H9 (cell line): Measurements from ENCODE around the gene MCRIP2. TPM values are rescaled to one million over a fixed set of nuclear protein-coding genes. Genes with fewer than 3 reads are reported as not detected.
A peak's percentile ranks its signal among the peaks of the same experiment; 100 is the strongest.

Experiments
- DNase-seq: peaks from one replicate; pipeline ENCODE4 v3.0.0-alpha.2; 2017
- H2AFZ ChIP-seq: one replicate; pipeline ENCODE4 v1.6.1; 2013; ENCODE audit warnings: mild to moderate bottlenecking, low read length, control low read depth, moderate library complexity
- H2AK5ac ChIP-seq: 2 replicates; pipeline ENCODE4 v1.6.1; 2013; ENCODE audit warnings: low read length, control low read depth, mixed read lengths; ENCODE audit not compliant: insufficient read length
- H2BK120ac ChIP-seq: one replicate; pipeline ENCODE4 v1.6.1; 2013; ENCODE audit warnings: low read depth, mild to moderate bottlenecking, low read length, control low read depth, inconsistent platforms; ENCODE audit not compliant: poor library complexity, severe bottlenecking
- H2BK12ac ChIP-seq: 2 replicates; pipeline ENCODE4 v1.6.1; 2013; ENCODE audit warnings: low read length, control low read depth, mixed read lengths, low read depth; ENCODE audit not compliant: insufficient read length
- H2BK15ac ChIP-seq: 2 replicates; pipeline ENCODE4 v1.6.1; 2013; ENCODE audit warnings: low read depth, low read length, control low read depth
- H2BK20ac ChIP-seq: one replicate; pipeline ENCODE4 v1.6.1; 2013; ENCODE audit warnings: low read depth, mild to moderate bottlenecking, low read length, control low read depth, inconsistent platforms; ENCODE audit not compliant: poor library complexity, severe bottlenecking
- H2BK5ac ChIP-seq: 2 replicates; pipeline ENCODE4 v1.6.1; 2013; ENCODE audit warnings: low read length, control low read depth, mixed read lengths; ENCODE audit not compliant: insufficient read length
- H3K14ac ChIP-seq: 2 replicates; pipeline ENCODE4 v1.6.1; 2013; ENCODE audit warnings: low read length, control low read depth; ENCODE audit not compliant: insufficient read depth
- H3K18ac ChIP-seq: 2 replicates; pipeline ENCODE4 v1.6.1; 2013; ENCODE audit warnings: low read depth, mild to moderate bottlenecking, mixed read lengths, low read length, control low read depth; ENCODE audit not compliant: insufficient read length
- H3K23ac ChIP-seq: 2 replicates; pipeline ENCODE4 v1.6.1; 2013; ENCODE audit warnings: low read length, control low read depth, mixed read lengths, low read depth; ENCODE audit not compliant: insufficient read length
- H3K23me2 ChIP-seq: 2 replicates; pipeline ENCODE4 v1.6.1; 2013; ENCODE audit warnings: low read depth, mild to moderate bottlenecking, mixed read lengths, low read length, control low read depth; ENCODE audit not compliant: insufficient read length, poor library complexity, severe bottlenecking
- H3K27ac ChIP-seq: 2 replicates; pipeline ENCODE4 v1.5.1; 2013; ENCODE audit warnings: low read length, control low read depth, mixed read lengths, low read depth; ENCODE audit not compliant: insufficient read length
- H3K27me3 ChIP-seq: 2 replicates; pipeline ENCODE4 v1.6.1; 2013; ENCODE audit warnings: low read length, control low read depth, inconsistent platforms; ENCODE audit not compliant: insufficient read depth
- H3K4ac ChIP-seq: 2 replicates; pipeline ENCODE4 v1.6.1; 2013; ENCODE audit warnings: low read depth, mild to moderate bottlenecking, control low read depth, inconsistent platforms, low read length, moderate library complexity
- H3K4me1 ChIP-seq: 2 replicates; pipeline ENCODE4 v1.6.1; 2013; ENCODE audit warnings: low read length, control low read depth, inconsistent platforms; ENCODE audit not compliant: insufficient read depth
- H3K4me2 ChIP-seq: 2 replicates; pipeline ENCODE4 v1.6.1; 2013; ENCODE audit warnings: low read length, control low read depth, mixed read lengths; ENCODE audit not compliant: insufficient read length, insufficient read depth
- H3K56ac ChIP-seq: 2 replicates; pipeline ENCODE4 v1.6.1; 2013; ENCODE audit warnings: low read depth, mild to moderate bottlenecking, mixed read lengths, low read length, control low read depth; ENCODE audit not compliant: insufficient read length
- H3K79me1 ChIP-seq: 2 replicates; pipeline ENCODE4 v1.6.1; 2013; ENCODE audit warnings: low read depth, mild to moderate bottlenecking, moderate library complexity, low read length, control low read depth, inconsistent platforms; ENCODE audit not compliant: insufficient read depth, poor library complexity, severe bottlenecking
- H3K79me2 ChIP-seq: 2 replicates; pipeline ENCODE4 v1.6.1; 2013; ENCODE audit warnings: low read length, control low read depth, inconsistent platforms; ENCODE audit not compliant: insufficient read depth
- H3K9ac ChIP-seq: 2 replicates; pipeline ENCODE4 v1.6.1; 2013; ENCODE audit warnings: low read length, control low read depth, mixed read lengths; ENCODE audit not compliant: insufficient read length; ENCODE audit errors: extremely low read depth
- H3K9me3 ChIP-seq: one replicate; pipeline ENCODE4 v1.6.1; 2013; ENCODE audit warnings: low read depth, low read length, inconsistent platforms; ENCODE audit not compliant: control insufficient read depth
- H3T11ph ChIP-seq: one replicate; pipeline ENCODE4 v1.6.1; 2013; ENCODE audit warnings: mild to moderate bottlenecking, low read length, control low read depth, inconsistent platforms
- H4K20me1 ChIP-seq: one replicate; pipeline ENCODE4 v1.6.1; 2013; ENCODE audit not compliant: control insufficient read depth, insufficient read length, insufficient read depth
- H4K5ac ChIP-seq: 2 replicates; pipeline ENCODE4 v1.6.1; 2013; ENCODE audit warnings: low read depth, mild to moderate bottlenecking, mixed read lengths, low read length, control low read depth; ENCODE audit not compliant: insufficient read length
- H4K8ac ChIP-seq: replicated peaks from 2 replicates; pipeline ENCODE4 v1.6.1; 2013; ENCODE audit warnings: low read length, control low read depth, mixed read lengths, low read depth; ENCODE audit not compliant: insufficient read length
- H4K91ac ChIP-seq: 2 replicates; pipeline ENCODE4 v1.6.1; 2013; ENCODE audit warnings: low read depth, mild to moderate bottlenecking, moderate library complexity, mixed read lengths, low read length, control low read depth; ENCODE audit not compliant: insufficient read length
- H3K27ac Mint-ChIP-seq, 3 experiments: 2 replicates in 2 of 3; 3 replicates in 1 of 3; pipeline ENCODE4 v1.8.0; 2020 to 2021; ENCODE audit warnings: mixed read lengths in 3 of 3, mild to moderate bottlenecking in 1 of 3, moderate library complexity in 1 of 3
- H3K27me3 Mint-ChIP-seq: 2 replicates; pipeline ENCODE4 v1.8.0; 2021; ENCODE audit warnings: low read depth, mild to moderate bottlenecking, moderate library complexity, mixed read lengths
- H3K36me3 Mint-ChIP-seq, 3 experiments: 2 replicates in 2 of 3; 3 replicates in 1 of 3; pipeline ENCODE4 v1.8.0; 2020 to 2021; ENCODE audit warnings: low read depth in 3 of 3, mixed read lengths in 3 of 3; ENCODE audit not compliant: insufficient read depth in 1 of 3
- H3K4me1 Mint-ChIP-seq, 2 experiments: 2 replicates each; pipeline ENCODE4 v1.8.0; 2020; ENCODE audit warnings: mixed read lengths in 2 of 2
- H3K4me3 Mint-ChIP-seq, 2 experiments: 2 replicates in 1 of 2; 3 replicates in 1 of 2; pipeline ENCODE4 v1.8.0; 2020 to 2021; ENCODE audit warnings: mild to moderate bottlenecking in 2 of 2, mixed read lengths in 2 of 2, moderate library complexity in 1 of 2
- H3K9me3 Mint-ChIP-seq, 2 experiments: 2 replicates in 1 of 2; 3 replicates in 1 of 2; pipeline ENCODE4 v1.8.0; 2020; ENCODE audit warnings: mild to moderate bottlenecking in 2 of 2, mixed read lengths in 2 of 2, moderate library complexity in 1 of 2
- WGBS: extraction: QIAGEN DNeasy Blood & Tissue Kit; methylation state at CpG from one replicate; pipeline ENCODE4 v1.1.7; 2013; ENCODE audit warnings: missing lambda C conversion rate, low lambda C conversion rate, mixed read lengths; ENCODE audit not compliant: insufficient read length; ENCODE audit errors: extremely low coverage; 5-methylcytosine and 5-hydroxymethylcytosine counted together
- total RNA-seq: library from RNA; stranded (reverse); gene quantifications from 2 replicates; pipeline ENCODE4 v1.2.1, GENCODE V29; 2021
- TF ChIP-seq, protein P1 (sequence below): fragments of 200-600 bp; sonication (generic); conservative IDR thresholded peaks from 3 replicates; pipeline ENCODE4 v1.8.0; 2021; ENCODE audit warnings: antibody characterized with exemption, mild to moderate bottlenecking

The MCRIP2 gene
- total RNA-seq, 1 experiment from 2014 or later = 52.5 TPM

DNA sequence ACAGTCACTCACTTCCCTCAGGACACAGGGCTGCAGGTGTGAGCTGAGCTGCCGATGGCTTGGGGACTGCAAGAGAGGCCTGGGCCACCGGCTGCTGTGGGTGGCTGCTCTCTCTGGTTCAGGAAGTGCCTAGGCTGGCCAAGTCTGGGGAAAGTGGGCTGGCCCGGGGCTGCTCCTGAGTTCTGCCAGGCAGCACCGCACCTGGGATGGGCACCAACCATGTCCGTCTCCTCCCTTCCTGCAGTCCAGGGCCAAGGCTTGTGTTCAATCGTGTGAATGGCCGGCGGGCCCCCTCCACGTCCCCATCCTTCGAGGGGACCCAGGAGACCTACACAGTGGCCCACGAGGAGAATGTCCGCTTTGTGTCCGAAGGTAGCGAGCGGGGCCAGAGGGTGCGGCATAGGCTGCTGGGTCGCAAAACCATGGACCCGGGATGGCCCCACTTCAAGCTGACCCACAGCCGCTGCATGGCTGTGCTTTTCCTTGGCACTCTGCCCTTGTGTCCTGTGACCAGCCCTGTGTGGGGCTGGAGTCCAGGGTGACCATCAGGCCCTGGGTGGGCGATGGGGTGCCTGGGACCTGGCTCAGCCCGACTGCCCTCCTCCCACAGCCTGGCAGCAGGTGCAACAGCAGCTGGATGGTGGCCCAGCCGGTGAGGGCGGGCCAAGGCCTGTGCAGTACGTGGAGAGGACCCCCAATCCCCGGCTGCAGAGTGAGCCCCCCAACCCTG, 5.7 kb downstream of the MCRIP2 start:
- Histone ChIP-seq H4K91ac (no peak overlapping the region), H3K18ac (no peak overlapping the region), H3K56ac (no peak overlapping the region), H3K9ac (no peak overlapping the region), H3K4me1 (no peaks in the 10 kb centered on the region; the same call in 1 of the 2 replicates), H2BK15ac (no peak overlapping the region), H2AFZ (no peak overlapping the region), H3T11ph (no peak overlapping the region), H2AK5ac (no peak overlapping the region), H4K20me1 (no peaks in the 10 kb centered on the region), H3K4ac (no peak overlapping the region), H2BK5ac (no peak overlapping the region), H3K27ac (no peak overlapping the region), H3K23ac (no peak overlapping the region), H3K4me2 (no peak overlapping the region), H3K14ac (no peak overlapping the region), H3K79me2 (no peaks in the 10 kb centered on the region), H4K5ac (no peak overlapping the region), H2BK20ac (no peak overlapping the region), H3K9me3 (no peaks in the 10 kb centered on the region), H4K8ac (no peak overlapping the region), H2BK12ac (no peak overlapping the region), H2BK120ac (no peak overlapping the region), H3K27me3 (no peaks in the 10 kb centered on the region), H3K79me1 (no peaks in the 10 kb centered on the region), H3K23me2 (peaks cover 14% of the 10 kb centered on the region)
- no peak for DNase-seq
- Mint-ChIP-seq H3K9me3 (no peaks in the 10 kb centered on the region), H3K4me1 (peaks cover 2 to 15% of the 10 kb centered on the region in 2 experiments), H3K36me3 (peaks cover 2 to 15% (median 4%) of the 10 kb centered on the region in 3 experiments; a peak in 4 of 7 replicates), H3K27me3 (no peaks in the 10 kb centered on the region; the same call in 1 of the 2 replicates), H3K27ac (no peak overlapping the region), H3K4me3 (peak overlapping the region in 1 of 2 experiments; percentile 29; a peak in 1 of 5 replicates)
- WGBS = no CpG with 5 or more reads among the region's 25 CpGs
- TF ChIP-seq, protein P1, sequence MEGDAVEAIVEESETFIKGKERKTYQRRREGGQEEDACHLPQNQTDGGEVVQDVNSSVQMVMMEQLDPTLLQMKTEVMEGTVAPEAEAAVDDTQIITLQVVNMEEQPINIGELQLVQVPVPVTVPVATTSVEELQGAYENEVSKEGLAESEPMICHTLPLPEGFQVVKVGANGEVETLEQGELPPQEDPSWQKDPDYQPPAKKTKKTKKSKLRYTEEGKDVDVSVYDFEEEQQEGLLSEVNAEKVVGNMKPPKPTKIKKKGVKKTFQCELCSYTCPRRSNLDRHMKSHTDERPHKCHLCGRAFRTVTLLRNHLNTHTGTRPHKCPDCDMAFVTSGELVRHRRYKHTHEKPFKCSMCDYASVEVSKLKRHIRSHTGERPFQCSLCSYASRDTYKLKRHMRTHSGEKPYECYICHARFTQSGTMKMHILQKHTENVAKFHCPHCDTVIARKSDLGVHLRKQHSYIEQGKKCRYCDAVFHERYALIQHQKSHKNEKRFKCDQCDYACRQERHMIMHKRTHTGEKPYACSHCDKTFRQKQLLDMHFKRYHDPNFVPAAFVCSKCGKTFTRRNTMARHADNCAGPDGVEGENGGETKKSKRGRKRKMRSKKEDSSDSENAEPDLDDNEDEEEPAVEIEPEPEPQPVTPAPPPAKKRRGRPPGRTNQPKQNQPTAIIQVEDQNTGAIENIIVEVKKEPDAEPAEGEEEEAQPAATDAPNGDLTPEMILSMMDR = no peak
